ENCODE results near the gene CDR2.

- TF ChIP-seq CTCF (IDR thresholded peaks at IDR 0.05) (no peak), EZH2 (IDR thresholded peaks at IDR 0.05) (no peak), EZH2phosphoT487 (IDR thresholded peaks at IDR 0.05) (no peak)
These were observed 1.3 kb downstream of the CDR2 start for GRCh38 chr16:22372882-22373661.

All from neural progenitor cell (in vitro differentiated cells).